Testis (tissue), 2 donors: ENCODE data around the gene LRRC56.

Source experiments
- CTCF ChIP-seq, 3 experiments: fragments of 450-650 bp in 2 of 3; fragments of 200-600 bp in 1 of 3; sonication (generic) in 1 of 3; IDR thresholded peaks; one replicate each; pipeline ENCODE4 v1.5.1; 2016 to 2019; ENCODE audit warnings: antibody characterized with exemption in 3 of 3, mild to moderate bottlenecking in 2 of 3, moderate library complexity in 1 of 3
- POLR2A ChIP-seq: fragments of 450-650 bp; IDR thresholded peaks from one replicate; pipeline ENCODE4 v1.6.1; 2017; ENCODE audit warnings: antibody characterized with exemption, mild to moderate bottlenecking, moderate library complexity

GRCh38 chr11:507727-508515, 29.4 kb upstream of the LRRC56 start:
- TF ChIP-seq CTCF (IDR thresholded peaks at IDR 0.05): no peak
- TF ChIP-seq POLR2A: no peak
